Endodermal cell (in vitro differentiated cells): ENCODE data around the gene ZIC5. TPM values are rescaled to one million over a fixed set of nuclear protein-coding genes. Genes with fewer than 3 reads are reported as not detected.

ENCODE experiments used
- DNase-seq: peaks from one replicate; pipeline ENCODE4 v3.0.0-alpha.2; 2017
- H3K27ac ChIP-seq: 2 replicates; pipeline ENCODE4 v1.5.1; 2013; ENCODE audit warnings: mild to moderate bottlenecking, low read depth, low read length, moderate library complexity
- H3K27me3 ChIP-seq: 2 replicates; pipeline ENCODE4 v1.6.1; 2013; ENCODE audit warnings: mild to moderate bottlenecking, low read length, moderate library complexity; ENCODE audit not compliant: insufficient read depth, control insufficient read depth, poor library complexity, severe bottlenecking
- H3K36me3 ChIP-seq: 2 replicates; pipeline ENCODE4 v1.7.0; 2013; ENCODE audit warnings: mild to moderate bottlenecking, low read length, moderate library complexity; ENCODE audit not compliant: control insufficient read depth, insufficient read depth
- H3K4me1 ChIP-seq: one replicate; pipeline ENCODE4 v1.7.0; 2013; ENCODE audit warnings: low read length; ENCODE audit not compliant: control insufficient read depth, insufficient read depth
- H3K4me3 ChIP-seq: 2 replicates; pipeline ENCODE4 v1.5.1; 2013; ENCODE audit warnings: mild to moderate bottlenecking, low read length, moderate library complexity
- H3K9ac ChIP-seq: 2 replicates; pipeline ENCODE4 v1.6.1; 2013; ENCODE audit warnings: mild to moderate bottlenecking, low read length, moderate library complexity; ENCODE audit not compliant: poor library complexity, severe bottlenecking; ENCODE audit errors: extremely low read depth
- H3K9me3 ChIP-seq: 2 replicates; pipeline ENCODE4 v1.6.1; 2013; ENCODE audit warnings: mild to moderate bottlenecking, low read length, moderate library complexity; ENCODE audit not compliant: control insufficient read depth
- H3K27ac Mint-ChIP-seq: 2 replicates; pipeline ENCODE4 v1.8.0; 2020; ENCODE audit warnings: mixed read lengths
- H3K27me3 Mint-ChIP-seq: 2 replicates; pipeline ENCODE4 v1.8.0; 2021; ENCODE audit warnings: mild to moderate bottlenecking, mixed read lengths; ENCODE audit not compliant: insufficient read depth
- H3K36me3 Mint-ChIP-seq: 2 replicates; pipeline ENCODE4 v1.8.0; 2020; ENCODE audit warnings: low read depth, mixed read lengths
- H3K4me1 Mint-ChIP-seq: 2 replicates; pipeline ENCODE4 v1.8.0; 2020; ENCODE audit warnings: mixed read lengths
- H3K4me3 Mint-ChIP-seq: 2 replicates; pipeline ENCODE4 v1.8.0; 2020; ENCODE audit warnings: mild to moderate bottlenecking, moderate library complexity, mixed read lengths
- H3K9me3 Mint-ChIP-seq: 2 replicates; pipeline ENCODE4 v1.8.0; 2020; ENCODE audit warnings: mild to moderate bottlenecking, mixed read lengths
- WGBS, 2 experiments: methylation state at CpG; one replicate each; pipeline versions ENCODE4 v1.1.5 to v1.1.7; 2013; ENCODE audit warnings: missing lambda C conversion rate in 2 of 2, mixed read lengths in 1 of 2; ENCODE audit not compliant: insufficient coverage in 1 of 2, insufficient read length in 1 of 2; 5-methylcytosine and 5-hydroxymethylcytosine counted together
- total RNA-seq, 2 donors: library from RNA; stranded (reverse); fragmentation: NEBNext Ultra II Directional in 1 of 2; extraction: Animal tissue kit (Norgen Biotek cat#: 25700) in 1 of 2; gene quantifications; 2 replicates in 1 of 2; 3 replicates in 1 of 2; pipeline ENCODE4 v1.2.1, GENCODE V29; 2021
- TF ChIP-seq, protein P1 (sequence below): fragments of 200-600 bp; sonication (generic); conservative IDR thresholded peaks from 2 replicates; pipeline ENCODE4 v1.5.0; 2021; ENCODE audit warnings: antibody characterized with exemption, mild to moderate bottlenecking

The ZIC5 gene
- total RNA-seq, 2 donors from 2014 or later = 11.0 to 13.7 TPM

DNA sequence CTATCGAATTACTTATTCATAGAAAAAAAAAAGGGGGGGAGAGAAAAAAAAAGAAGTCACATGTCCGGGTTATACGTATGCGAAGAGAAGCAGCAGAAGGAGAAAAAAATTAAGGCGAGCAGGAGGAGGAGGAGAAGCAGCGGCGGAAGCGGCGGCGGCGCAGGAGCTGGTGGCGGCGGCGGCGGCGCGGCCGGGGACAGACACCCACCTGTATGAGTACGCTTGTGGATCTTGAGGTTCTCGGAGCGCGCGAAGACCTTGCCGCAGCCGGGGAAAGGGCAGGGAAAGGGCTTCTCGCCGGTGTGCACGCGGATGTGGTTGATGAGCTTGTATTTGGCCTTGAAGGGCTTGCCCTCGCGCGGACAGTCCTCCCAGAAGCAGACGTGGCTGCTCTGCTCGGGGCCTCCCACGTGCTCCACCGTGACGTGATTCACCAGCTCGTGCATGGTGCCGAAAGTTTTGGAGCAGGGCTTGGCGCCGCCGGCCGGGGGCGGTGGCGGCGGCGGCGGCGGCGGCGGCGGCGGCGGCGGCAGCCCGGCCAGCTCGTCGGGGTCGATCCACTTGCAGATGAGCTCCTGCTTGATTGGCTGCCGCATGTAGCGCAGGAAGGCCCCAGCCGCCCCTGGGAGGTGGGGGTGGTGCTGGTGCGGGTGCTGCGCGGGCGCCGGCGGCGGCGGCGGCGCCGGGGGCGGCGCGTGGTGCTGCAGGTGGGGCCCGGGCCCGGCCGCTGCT, 1.5 kb downstream of the ZIC5 start:
- peak overlapping the region; percentile 97 for H3K4me3 ChIP-seq
- H3K9ac ChIP-seq = peak overlapping the region; percentile 80
- H3K36me3 ChIP-seq = peaks cover 17% of the 10 kb centered on the region
- peaks cover 7% of the 10 kb centered on the region for H3K36me3 Mint-ChIP-seq
- peak overlapping the region; percentile 81 for H3K4me3 Mint-ChIP-seq
- H3K4me1 Mint-ChIP-seq = peaks cover 34% of the 10 kb centered on the region
- TF ChIP-seq, protein P1, sequence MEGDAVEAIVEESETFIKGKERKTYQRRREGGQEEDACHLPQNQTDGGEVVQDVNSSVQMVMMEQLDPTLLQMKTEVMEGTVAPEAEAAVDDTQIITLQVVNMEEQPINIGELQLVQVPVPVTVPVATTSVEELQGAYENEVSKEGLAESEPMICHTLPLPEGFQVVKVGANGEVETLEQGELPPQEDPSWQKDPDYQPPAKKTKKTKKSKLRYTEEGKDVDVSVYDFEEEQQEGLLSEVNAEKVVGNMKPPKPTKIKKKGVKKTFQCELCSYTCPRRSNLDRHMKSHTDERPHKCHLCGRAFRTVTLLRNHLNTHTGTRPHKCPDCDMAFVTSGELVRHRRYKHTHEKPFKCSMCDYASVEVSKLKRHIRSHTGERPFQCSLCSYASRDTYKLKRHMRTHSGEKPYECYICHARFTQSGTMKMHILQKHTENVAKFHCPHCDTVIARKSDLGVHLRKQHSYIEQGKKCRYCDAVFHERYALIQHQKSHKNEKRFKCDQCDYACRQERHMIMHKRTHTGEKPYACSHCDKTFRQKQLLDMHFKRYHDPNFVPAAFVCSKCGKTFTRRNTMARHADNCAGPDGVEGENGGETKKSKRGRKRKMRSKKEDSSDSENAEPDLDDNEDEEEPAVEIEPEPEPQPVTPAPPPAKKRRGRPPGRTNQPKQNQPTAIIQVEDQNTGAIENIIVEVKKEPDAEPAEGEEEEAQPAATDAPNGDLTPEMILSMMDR = peak; percentile 14
- H3K4me1 ChIP-seq = peaks cover 5% of the 10 kb centered on the region
- peaks cover 48% of the 10 kb centered on the region for H3K27me3 Mint-ChIP-seq
- peaks cover 32% of the 10 kb centered on the region for H3K27me3 ChIP-seq
- H3K9me3 Mint-ChIP-seq = no peaks in the 10 kb centered on the region
- H3K27ac Mint-ChIP-seq = peak overlapping the region; percentile 81
- no peaks in the 10 kb centered on the region for H3K9me3 ChIP-seq
- WGBS, 2 experiments = 0% methylated on average over 15 to 78 of the region's 79 CpGs
- peak overlapping the region; percentile 91 for H3K27ac ChIP-seq
- peak; percentile 94 for DNase-seq

DNA sequence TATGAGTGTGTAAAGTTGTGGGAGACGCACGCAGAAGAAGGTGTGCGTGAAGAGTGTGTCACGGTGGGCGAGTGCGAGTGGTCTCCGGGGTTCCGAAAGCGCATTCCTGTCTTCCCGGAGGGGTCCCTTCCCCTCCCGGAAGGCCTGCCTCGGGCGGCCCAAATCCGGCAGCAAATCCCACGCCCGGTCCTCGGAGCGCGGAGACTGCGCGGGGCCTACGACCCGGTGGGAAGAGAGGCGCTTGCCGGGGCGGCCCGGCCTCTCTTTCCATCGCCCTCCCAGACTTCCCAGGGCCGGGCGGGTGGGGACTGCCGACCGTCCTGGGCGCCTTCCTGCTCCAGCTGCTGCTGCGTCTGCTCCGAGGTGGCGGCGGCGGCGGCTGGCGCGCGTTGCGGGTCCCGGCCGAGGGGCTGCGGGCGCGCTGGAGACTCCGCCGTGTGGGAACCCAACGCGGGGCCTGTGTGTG, 2.1 kb downstream of the ZIC5 start:
- Histone ChIP-seq H3K9ac (peak overlapping the region; percentile 80), H3K4me1 (peaks cover 5% of the 10 kb centered on the region), H3K4me3 (peak overlapping the region; percentile 97), H3K27ac (peak overlapping the region; percentile 91), H3K9me3 (no peaks in the 10 kb centered on the region), H3K27me3 (peaks cover 27% of the 10 kb centered on the region), H3K36me3 (peaks cover 20% of the 10 kb centered on the region)
- 0 to 1% methylated on average over 24 to 52 of the region's 52 CpGs for WGBS, 2 experiments
- peak overlapping the region; percentile 81 for H3K27ac Mint-ChIP-seq
- peak overlapping the region; percentile 81 for H3K4me3 Mint-ChIP-seq
- no peak for DNase-seq
- H3K4me1 Mint-ChIP-seq = peaks cover 31% of the 10 kb centered on the region
- TF ChIP-seq, protein P1 = no peak
- peaks cover 9% of the 10 kb centered on the region for H3K36me3 Mint-ChIP-seq
- H3K9me3 Mint-ChIP-seq = no peaks in the 10 kb centered on the region
- H3K27me3 Mint-ChIP-seq = peaks cover 42% of the 10 kb centered on the region

DNA sequence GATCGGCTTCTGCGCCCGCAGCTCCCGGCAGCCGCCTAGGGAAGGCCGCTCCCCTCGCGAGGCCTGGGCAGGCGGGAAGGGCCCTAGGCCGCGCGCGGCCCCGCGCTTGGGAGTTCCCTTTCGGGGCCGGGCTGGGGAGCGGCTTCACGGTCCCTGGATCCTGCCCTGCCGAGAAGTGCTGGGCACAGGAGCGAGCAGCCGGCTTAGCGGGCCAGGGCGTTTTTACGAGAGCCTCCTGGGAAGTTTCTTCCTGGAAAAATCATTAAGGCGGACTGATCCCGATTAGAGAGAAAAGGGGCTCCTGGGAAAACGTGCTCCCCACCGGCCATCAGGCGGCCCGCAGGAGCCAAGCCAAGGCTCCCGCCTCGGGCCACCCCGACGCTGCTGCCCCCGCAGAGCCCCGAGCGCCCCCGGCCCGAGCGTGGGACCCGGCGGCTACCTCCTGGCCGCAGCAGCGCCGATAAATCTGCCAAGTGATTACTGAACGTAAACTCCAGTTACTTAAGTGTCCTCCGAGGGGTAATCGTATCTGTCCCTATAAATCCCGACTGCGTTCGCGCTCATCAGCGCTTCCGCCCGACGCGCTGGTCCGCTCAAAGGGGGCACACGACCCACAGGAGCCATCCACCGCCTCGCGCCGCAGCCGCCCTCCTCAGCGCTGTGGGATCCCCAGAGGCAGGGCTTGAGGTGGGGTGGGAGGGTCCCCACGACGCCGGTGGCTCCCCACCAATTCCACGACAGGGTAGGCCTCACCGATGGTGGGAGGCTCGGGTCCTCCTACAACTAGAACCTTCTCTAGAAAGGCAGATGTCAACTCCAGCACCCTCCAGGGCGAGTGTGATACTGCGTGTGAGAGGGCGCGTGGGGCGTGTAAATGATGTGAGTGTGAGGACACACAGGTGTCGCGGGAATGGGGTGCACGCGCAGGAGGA, 2.8 kb downstream of the ZIC5 start:
- H3K4me1 Mint-ChIP-seq = peaks cover 29% of the 10 kb centered on the region
- 1% methylated on average over 43 to 81 of the region's 81 CpGs for WGBS, 2 experiments
- DNase-seq = peak; percentile 76

More for the DNA sequence above, 2.8 kb downstream of the ZIC5 start:
- H3K27ac Mint-ChIP-seq = peak overlapping the region; percentile 59
- peaks cover 36% of the 10 kb centered on the region for H3K27me3 Mint-ChIP-seq
- H3K4me3 ChIP-seq = peak overlapping the region; percentile 97
- peaks cover 13% of the 10 kb centered on the region for H3K36me3 Mint-ChIP-seq
- no peaks in the 10 kb centered on the region for H3K9me3 ChIP-seq
- peak overlapping the region; percentile 91 for H3K27ac ChIP-seq
- peaks cover 27% of the 10 kb centered on the region for H3K36me3 ChIP-seq
- H3K4me1 ChIP-seq = peaks cover 5% of the 10 kb centered on the region
- peak overlapping the region; percentile 81 for H3K4me3 Mint-ChIP-seq
- peak overlapping the region; percentile 80 for H3K9ac ChIP-seq
- peaks cover 24% of the 10 kb centered on the region for H3K27me3 ChIP-seq
- no peaks in the 10 kb centered on the region for H3K9me3 Mint-ChIP-seq
- TF ChIP-seq, protein P1 = no peak
